ENCODE results near the gene C15orf39. TPM values are rescaled to one million over a fixed set of nuclear protein-coding genes. Genes with fewer than 3 reads are reported as not detected.

Gene C15orf39
- total RNA-seq = 15.1 TPM

DNA sequence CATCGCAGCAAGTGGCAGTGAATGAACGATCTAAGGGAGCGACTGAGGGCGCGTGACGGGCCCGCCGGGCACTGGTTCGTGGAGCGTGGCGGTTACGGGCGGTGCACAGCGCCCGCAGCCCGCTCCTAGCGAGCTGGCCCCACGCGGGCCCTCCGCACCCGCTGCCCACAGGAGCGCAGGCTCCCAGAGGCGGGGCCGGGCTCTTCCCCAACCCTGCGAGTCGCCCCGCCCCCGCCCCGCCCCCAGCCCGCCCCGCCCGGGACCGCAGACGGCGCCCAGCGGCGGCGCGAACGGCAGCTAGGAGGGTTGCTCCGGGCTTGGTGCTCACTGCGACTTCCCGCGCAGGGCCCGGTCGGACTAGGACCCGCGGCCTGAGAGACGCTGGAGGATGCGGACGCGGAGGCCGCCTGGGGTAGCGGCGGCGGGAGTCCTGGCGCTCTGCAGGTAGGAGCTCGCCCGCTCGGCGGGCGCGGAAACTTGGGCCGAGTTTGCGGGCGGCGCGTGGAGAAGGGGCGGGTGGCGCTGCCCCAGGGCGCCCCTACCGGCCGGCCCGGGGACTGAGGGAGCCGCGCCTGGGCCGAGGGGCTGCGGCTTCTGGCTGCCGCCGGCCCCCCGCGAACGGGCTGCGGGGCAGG, at the start of gene C15orf39:
C15orf39 (plus strand) TSS at position 267 of the 635 bp plus-strand sequence. CDS start 4,167 bp downstream, outside the sequence.

GRCh38 chr15:75258034-75258433, 56.4 kb downstream of the C15orf39 start, which contains the start of gene GOLGA6C:
Gene GOLGA6C (plus strand): TSS chr15:75258334. CDS start chr15:75258599, 265 bp downstream.

Small RNAs within 50 kb of the gene (small RNA-seq; reads per million reads assigned to genes)
- gene AC068338.1 (ENCODE audit: low replicate concordance) = not detected

Other genes with a start within 250 kb of the C15orf39 start
- gene RPP25, start 245.1 kb upstream of the C15orf39 start, total RNA-seq = 3.0 TPM
- 14.1 TPM for gene SCAMP5, start 206.3 kb upstream of the C15orf39 start, total RNA-seq
- gene PPCDC, start 178.3 kb upstream of the C15orf39 start, total RNA-seq = 21.3 TPM
- not detected for gene GOLGA6C, start 56.5 kb downstream of the C15orf39 start, total RNA-seq
- gene GOLGA6D, start 81.0 kb downstream of the C15orf39 start, total RNA-seq = not detected
- 46.6 TPM for gene COMMD4, start 134.2 kb downstream of the C15orf39 start, total RNA-seq
- 25.0 TPM for gene NEIL1, start 145.2 kb downstream of the C15orf39 start, total RNA-seq
- 186 TPM for gene MAN2C1, start 166.7 kb downstream of the C15orf39 start, total RNA-seq
- 59.6 TPM for gene SIN3A, start 249.8 kb downstream of the C15orf39 start, total RNA-seq